Neural cell (in vitro differentiated cells): ENCODE measurements around the gene NINL. TPM values are rescaled to one million over a fixed set of nuclear protein-coding genes. Genes with fewer than 3 reads are reported as not detected.

ENCODE experiments used
- H2AFZ ChIP-seq: fragments of 200-600, 300-800 bp; sonication (generic), shearing (Covaris generic); 2 replicates; pipeline ENCODE4 v1.6.0; 2014; ENCODE audit warnings: low read depth, mild to moderate bottlenecking, antibody characterized with exemption, low read length, moderate library complexity
- H3F3A ChIP-seq: fragments of 200-600 bp; shearing (Covaris generic); 2 replicates; pipeline ENCODE4 v1.6.1; 2016; ENCODE audit warnings: mild to moderate bottlenecking, moderate library complexity, mixed read lengths, antibody characterized with exemption, low read length; ENCODE audit not compliant: insufficient read depth, poor library complexity, severe bottlenecking
- H3K27ac ChIP-seq: fragments of 200-600, 300-800 bp; sonication (generic), shearing (Covaris generic); 2 replicates; pipeline ENCODE4 v1.5.1; 2014; ENCODE audit warnings: mild to moderate bottlenecking, low read length, moderate library complexity
- H3K27me3 ChIP-seq: fragments of 300-800, 200-600 bp; sonication (generic), shearing (Covaris generic); 2 replicates; pipeline ENCODE4 v1.6.0; 2014; ENCODE audit warnings: mild to moderate bottlenecking, low read depth, low read length, moderate library complexity; ENCODE audit not compliant: insufficient read depth
- H3K36me3 ChIP-seq: fragments of 300-800, 200-600 bp; sonication (generic), shearing (Covaris generic); 2 replicates; pipeline ENCODE4 v1.5.1; 2014; ENCODE audit warnings: mild to moderate bottlenecking, antibody characterized with exemption, low read length, moderate library complexity; ENCODE audit not compliant: insufficient read depth
- H3K4me2 ChIP-seq: fragments of 300-800, 200-600 bp; sonication (generic), shearing (Covaris generic); 2 replicates; pipeline ENCODE4 v1.6.0; 2014; ENCODE audit warnings: mild to moderate bottlenecking, low read length
- H3K4me3 ChIP-seq: fragments of 300-800, 200-600 bp; sonication (generic), shearing (Covaris generic); 2 replicates; pipeline ENCODE4 v1.5.1; 2014; ENCODE audit warnings: mild to moderate bottlenecking, low read length, moderate library complexity
- H3K79me2 ChIP-seq: fragments of 200-600 bp; shearing (Covaris generic); replicated peaks from 2 replicates; pipeline ENCODE4 v1.6.0; 2014; ENCODE audit warnings: mild to moderate bottlenecking, low read length, moderate library complexity; ENCODE audit not compliant: insufficient read depth
- H3K9ac ChIP-seq: fragments of 300-800, 200-600 bp; sonication (generic), shearing (Covaris generic); 2 replicates; pipeline ENCODE4 v1.6.1; 2016; ENCODE audit warnings: mild to moderate bottlenecking, low read length, mixed read lengths
- H3K9me2 ChIP-seq: fragments of 200-600 bp; shearing (Covaris generic); 2 replicates; pipeline ENCODE4 v1.6.1; 2016; ENCODE audit warnings: mild to moderate bottlenecking, low read length, mixed read lengths; ENCODE audit not compliant: insufficient read depth
- H3K9me3 ChIP-seq: fragments of 200-600, 300-800 bp; sonication (generic), shearing (Covaris generic); 2 replicates; pipeline ENCODE4 v1.6.1; 2016; ENCODE audit warnings: mild to moderate bottlenecking, mixed run types, low read length, moderate library complexity, mixed read lengths
- H4K20me1 ChIP-seq: fragments of 200-600 bp; shearing (Covaris generic); 2 replicates; pipeline ENCODE4 v1.6.1; 2016; ENCODE audit warnings: mild to moderate bottlenecking, mixed run types; ENCODE audit not compliant: insufficient read depth
- CTCF ChIP-seq: fragments of 450-650 bp; IDR thresholded peaks from 2 replicates; pipeline ENCODE4 v1.5.1; 2014; ENCODE audit warnings: antibody characterized with exemption, mild to moderate bottlenecking, moderate library complexity; ENCODE audit not compliant: poor library complexity, severe bottlenecking
- EP300 ChIP-seq: fragments of 450-650 bp; conservative IDR thresholded peaks from 2 replicates; pipeline ENCODE4 v1.6.1; 2014; ENCODE audit warnings: antibody characterized with exemption, mild to moderate bottlenecking, moderate library complexity; ENCODE audit not compliant: poor library complexity, severe bottlenecking
- EZH2 ChIP-seq: fragments of 200-600, 300-800 bp; shearing (Covaris generic), sonication (generic); IDR thresholded peaks from 2 replicates; pipeline ENCODE4 v1.6.1; 2014; ENCODE audit warnings: antibody characterized with exemption, low read length, borderline replicate concordance, mild to moderate bottlenecking; ENCODE audit not compliant: insufficient read depth, poor library complexity, severe bottlenecking
- MXI1 ChIP-seq: fragments of 450-650 bp; conservative IDR thresholded peaks from 2 replicates; pipeline ENCODE4 v1.6.1; 2014; ENCODE audit warnings: antibody characterized with exemption, mild to moderate bottlenecking; ENCODE audit not compliant: poor library complexity, severe bottlenecking
- POLR2AphosphoS5 ChIP-seq: IDR thresholded peaks from 2 replicates; pipeline ENCODE4 v1.6.1; 2012
- RAD21 ChIP-seq: fragments of 450-650 bp; conservative IDR thresholded peaks from 2 replicates; pipeline ENCODE4 v1.6.1; 2014; ENCODE audit warnings: antibody characterized with exemption, mild to moderate bottlenecking, moderate library complexity
- SMC3 ChIP-seq: fragments of 450-650 bp; conservative IDR thresholded peaks from 2 replicates; pipeline ENCODE4 v1.6.1; 2014; ENCODE audit warnings: antibody characterized with exemption, mild to moderate bottlenecking, moderate library complexity; ENCODE audit not compliant: poor library complexity
- TAF1 ChIP-seq: IDR thresholded peaks from 2 replicates; pipeline ENCODE4 v1.6.1; 2012; ENCODE audit warnings: low read depth
- polyA plus RNA-seq: library from polyadenylated mRNA; depleted of rRNA; stranded (reverse); fragments of >200 nt; gene quantifications from 2 replicates; pipeline ENCODE4 v1.2.3, GENCODE V29; 2014
- TF ChIP-seq, protein P1 (sequence below): IDR thresholded peaks from 2 replicates; pipeline ENCODE4 v1.6.1; 2012; ENCODE audit warnings: borderline replicate concordance

NINL gene
- polyA plus RNA-seq, 1 donor from 2014 or later = 49.6 TPM

DNA sequence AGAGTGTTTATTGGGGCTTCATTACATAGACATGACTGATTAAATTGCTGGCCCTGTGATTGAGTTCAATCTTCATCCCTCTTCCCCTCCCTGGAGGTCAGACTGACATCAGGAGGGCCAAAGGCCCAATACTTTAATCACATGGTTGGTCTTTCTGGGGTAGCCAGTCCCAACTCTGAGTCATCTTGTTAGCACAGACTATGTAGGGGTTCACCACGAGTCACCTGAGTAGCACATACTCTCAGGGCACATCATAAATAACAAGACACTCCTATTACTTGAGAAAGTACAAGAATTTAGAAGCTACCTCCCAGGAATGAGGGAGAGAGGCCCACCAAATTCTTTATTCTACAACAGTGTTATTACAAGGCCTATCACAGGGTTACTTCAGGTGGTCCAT lies 166.6 kb downstream of the NINL start:
- Histone ChIP-seq H4K20me1 (no peaks in the 10 kb centered on the region), H3K9me3 (no peaks in the 10 kb centered on the region), H2AFZ (no peak overlapping the region), H3F3A (no peaks in the 10 kb centered on the region), H3K4me3 (no peak overlapping the region), H3K9me2 (no peaks in the 10 kb centered on the region), H3K27me3 (no peaks in the 10 kb centered on the region), H3K4me2 (no peak overlapping the region), H3K9ac (no peak overlapping the region), H3K79me2 (no peaks in the 10 kb centered on the region), H3K27ac (no peak overlapping the region), H3K36me3 (no peaks in the 10 kb centered on the region)
- TF ChIP-seq, protein P1, sequence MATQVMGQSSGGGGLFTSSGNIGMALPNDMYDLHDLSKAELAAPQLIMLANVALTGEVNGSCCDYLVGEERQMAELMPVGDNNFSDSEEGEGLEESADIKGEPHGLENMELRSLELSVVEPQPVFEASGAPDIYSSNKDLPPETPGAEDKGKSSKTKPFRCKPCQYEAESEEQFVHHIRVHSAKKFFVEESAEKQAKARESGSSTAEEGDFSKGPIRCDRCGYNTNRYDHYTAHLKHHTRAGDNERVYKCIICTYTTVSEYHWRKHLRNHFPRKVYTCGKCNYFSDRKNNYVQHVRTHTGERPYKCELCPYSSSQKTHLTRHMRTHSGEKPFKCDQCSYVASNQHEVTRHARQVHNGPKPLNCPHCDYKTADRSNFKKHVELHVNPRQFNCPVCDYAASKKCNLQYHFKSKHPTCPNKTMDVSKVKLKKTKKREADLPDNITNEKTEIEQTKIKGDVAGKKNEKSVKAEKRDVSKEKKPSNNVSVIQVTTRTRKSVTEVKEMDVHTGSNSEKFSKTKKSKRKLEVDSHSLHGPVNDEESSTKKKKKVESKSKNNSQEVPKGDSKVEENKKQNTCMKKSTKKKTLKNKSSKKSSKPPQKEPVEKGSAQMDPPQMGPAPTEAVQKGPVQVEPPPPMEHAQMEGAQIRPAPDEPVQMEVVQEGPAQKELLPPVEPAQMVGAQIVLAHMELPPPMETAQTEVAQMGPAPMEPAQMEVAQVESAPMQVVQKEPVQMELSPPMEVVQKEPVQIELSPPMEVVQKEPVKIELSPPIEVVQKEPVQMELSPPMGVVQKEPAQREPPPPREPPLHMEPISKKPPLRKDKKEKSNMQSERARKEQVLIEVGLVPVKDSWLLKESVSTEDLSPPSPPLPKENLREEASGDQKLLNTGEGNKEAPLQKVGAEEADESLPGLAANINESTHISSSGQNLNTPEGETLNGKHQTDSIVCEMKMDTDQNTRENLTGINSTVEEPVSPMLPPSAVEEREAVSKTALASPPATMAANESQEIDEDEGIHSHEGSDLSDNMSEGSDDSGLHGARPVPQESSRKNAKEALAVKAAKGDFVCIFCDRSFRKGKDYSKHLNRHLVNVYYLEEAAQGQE = no peak
- TF ChIP-seq MXI1 (no peak), CTCF (no peak), RAD21 (no peak), TAF1 (no peak), SMC3 (no peak), EP300 (no peak), EZH2 (no peak), POLR2AphosphoS5 (no peak)

- no peak overlapping the region for H3K27ac ChIP-seq
- H3K9me2 ChIP-seq = no peaks in the 10 kb centered on the region
- H4K20me1 ChIP-seq = no peaks in the 10 kb centered on the region
- H2AFZ ChIP-seq = no peak overlapping the region
- H3F3A ChIP-seq = no peaks in the 10 kb centered on the region
- H3K79me2 ChIP-seq = peaks cover 10% of the 10 kb centered on the region
- H3K9ac ChIP-seq = no peak overlapping the region
- TF ChIP-seq CTCF = no peak
- no peak for TF ChIP-seq POLR2AphosphoS5
- no peak for TF ChIP-seq EP300
- TF ChIP-seq SMC3 = no peak
- no peak for TF ChIP-seq TAF1
- no peak for TF ChIP-seq EZH2
- no peaks in the 10 kb centered on the region for H3K27me3 ChIP-seq
- no peaks in the 10 kb centered on the region for H3K36me3 ChIP-seq
- no peaks in the 10 kb centered on the region for H3K9me3 ChIP-seq
- no peak overlapping the region for H3K4me2 ChIP-seq
- peak overlapping the region; percentile 83 for H3K4me3 ChIP-seq
These were observed 176.4 kb downstream of the NINL start for GRCh38 chr20:25408890-25409289.
